ENCODE data around the gene GAGE13.
A peak's percentile ranks its signal among the peaks of the same experiment; 100 is the strongest.
"Not testable (repeated sequence)": the region's sequence is repeated elsewhere in the genome, so short reads cannot be mapped to it uniquely, and the experiment has no call there.

Gene GAGE13, protein sequence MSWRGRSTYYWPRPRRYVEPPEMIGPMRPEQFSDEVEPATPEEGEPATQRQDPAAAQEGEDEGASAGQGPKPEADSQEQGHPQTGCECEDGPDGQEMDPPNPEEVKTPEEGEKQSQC

DNA sequence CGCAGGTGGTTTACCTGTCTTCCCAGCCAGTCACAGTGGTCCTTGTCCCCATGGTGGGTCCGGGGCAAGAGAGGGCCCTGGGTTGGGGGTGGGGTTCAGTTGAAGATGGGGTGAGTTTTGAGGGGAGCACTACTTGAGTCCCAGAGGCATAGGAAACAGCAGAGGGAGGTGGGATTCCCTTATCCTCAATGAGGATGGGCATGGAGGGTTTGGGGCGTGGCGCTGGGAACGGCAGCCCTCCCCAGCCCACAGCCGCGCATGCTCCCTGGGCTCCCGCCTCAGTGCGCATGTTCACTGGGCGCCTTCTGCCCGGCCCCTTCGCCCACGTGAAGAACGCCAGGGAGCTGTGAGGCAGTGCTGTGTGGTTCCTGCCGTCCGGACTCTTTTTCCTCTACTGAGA, at the start of gene GAGE13:
GAGE13 (plus strand) TSS at position 301 of the 400 bp plus-strand sequence. CDS start 1,156 bp downstream, outside the sequence.
- not testable (repeated sequence) for DNase-seq (ENCODE audit: low spot score)

DNA sequence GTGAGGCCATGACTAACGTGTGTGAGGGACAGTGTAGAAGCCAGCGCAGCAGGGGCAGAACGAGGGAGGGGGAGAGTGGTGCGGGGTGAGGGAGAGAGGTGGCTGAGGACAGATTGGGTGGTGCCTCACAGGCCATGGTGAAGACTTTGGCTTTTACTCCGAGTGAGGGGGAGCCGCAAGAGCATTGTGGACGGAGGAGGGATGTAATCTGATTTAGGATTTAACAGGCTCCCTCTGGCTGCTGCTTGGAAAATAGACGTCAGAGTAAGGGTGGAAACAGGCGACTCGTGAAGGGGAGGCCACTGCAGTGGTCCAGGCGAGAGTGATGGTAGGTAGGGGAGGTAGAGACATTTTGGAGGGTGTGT, 48.8 kb upstream of the GAGE13 start:
- DNase-seq (ENCODE audit: low spot score): no peak

DNA sequence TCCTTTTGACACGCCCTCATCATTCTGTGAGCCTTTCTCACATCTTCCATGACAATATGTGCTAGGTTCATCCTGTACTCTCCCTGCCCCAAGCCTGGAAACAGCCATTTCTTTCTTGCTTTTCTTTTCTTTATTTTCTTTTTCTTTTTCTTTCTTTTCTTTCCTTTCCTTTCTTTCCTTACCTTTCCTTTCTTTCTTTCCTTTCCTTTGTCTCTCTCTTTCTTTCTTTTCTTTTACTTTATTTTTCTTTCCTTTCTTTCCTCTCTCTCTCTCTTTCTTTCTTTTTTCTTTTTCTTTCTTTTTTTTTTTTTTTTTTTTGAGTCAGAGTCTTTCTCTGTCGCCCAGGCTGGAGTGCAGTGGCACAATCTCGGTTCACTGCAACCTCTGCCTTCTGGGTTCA, 47.2 kb upstream of the GAGE13 start:
- no peak for DNase-seq (ENCODE audit: low spot score)

DNA sequence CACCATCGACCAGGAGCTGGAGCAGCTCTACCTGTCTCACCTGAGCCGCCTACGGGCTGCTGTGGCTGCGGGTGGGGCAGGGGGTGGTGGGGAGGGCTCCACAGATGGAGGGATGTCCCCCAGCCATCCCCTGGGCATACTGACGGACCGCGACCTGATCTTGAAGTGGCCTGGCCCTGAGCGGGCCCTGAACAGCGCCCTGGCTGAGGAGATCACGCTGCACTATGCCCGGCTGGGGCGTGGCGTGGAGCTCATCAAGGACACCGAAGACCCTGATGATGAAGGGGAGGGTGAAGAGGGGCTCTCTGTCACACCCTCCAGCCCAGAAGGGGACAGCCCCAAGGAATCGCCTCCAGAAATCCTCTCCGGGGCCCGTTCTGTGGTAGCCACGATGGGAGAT, 45.2 kb upstream of the GAGE13 start:
- DNase-seq (ENCODE audit: low spot score): no peak

DNA sequence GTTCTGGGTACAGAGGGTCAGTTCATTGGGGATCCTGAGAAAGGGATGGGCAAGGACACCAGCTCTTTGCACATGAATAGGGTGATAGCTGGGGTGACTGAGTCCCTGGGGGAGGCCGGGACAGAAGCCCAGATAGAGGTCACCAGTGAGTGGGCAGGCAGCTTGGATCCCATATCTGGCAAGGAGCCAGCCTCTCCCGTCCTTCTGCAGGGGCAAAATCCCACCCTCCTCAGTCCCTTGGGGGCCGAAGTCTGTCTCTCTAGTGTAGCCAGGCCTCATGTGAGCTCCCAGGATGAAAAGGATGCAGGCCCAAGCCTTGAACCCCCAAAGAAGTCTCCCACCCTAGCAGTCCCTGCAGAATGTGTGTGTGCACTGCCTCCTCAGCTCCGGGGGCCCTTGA, 44.8 kb upstream of the GAGE13 start:
- DNase-seq (ENCODE audit: low spot score): no peak

DNA sequence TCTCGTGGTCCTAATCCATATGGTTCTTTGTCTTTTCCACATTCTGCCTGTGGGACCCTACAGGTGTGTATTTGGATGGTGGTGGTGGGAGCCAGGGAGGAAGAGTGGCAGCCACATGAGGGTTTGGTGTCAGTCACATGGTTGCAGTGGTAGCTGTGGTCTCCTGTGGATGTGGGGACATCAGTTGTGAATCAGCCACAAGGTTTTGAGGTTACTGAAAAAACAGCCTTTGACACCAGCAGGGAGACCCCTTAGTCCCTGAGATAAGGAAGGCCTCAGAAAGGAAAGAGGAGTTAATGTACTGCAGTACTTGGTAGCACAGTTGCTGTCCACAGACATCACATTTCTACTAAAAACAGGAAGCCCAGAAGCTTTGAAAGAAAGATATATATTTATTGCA, 43.7 kb upstream of the GAGE13 start:
- no peak for DNase-seq (ENCODE audit: low spot score)

DNA sequence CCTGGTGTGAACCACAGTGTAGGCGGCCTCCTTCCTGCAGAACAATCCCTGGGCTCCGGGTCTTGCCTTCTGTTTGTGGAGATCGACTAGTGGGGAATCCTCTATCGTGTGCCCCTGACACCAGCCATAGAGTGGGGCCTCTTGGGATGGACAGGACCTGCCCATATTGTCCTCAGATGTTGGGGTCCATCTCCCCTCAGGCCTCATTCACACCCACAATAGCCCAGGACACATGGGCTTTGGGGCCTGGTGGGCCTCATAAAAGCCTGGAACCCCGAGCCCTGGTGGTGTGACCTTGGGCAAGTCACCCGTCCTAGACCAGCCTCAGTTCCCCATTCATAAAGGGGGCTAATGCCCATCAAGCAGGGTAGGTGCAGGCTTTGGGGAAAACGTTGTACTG, 41.2 kb upstream of the GAGE13 start:
- DNase-seq (ENCODE audit: low spot score): no peak

- DNase-seq (ENCODE audit: low spot score): peak; percentile 69
Observed at GRCh38 chrX:49291615-49292337, 39.6 kb upstream of the GAGE13 start.

GRCh38 chrX:49292400-49293362, 38.7 kb upstream of the GAGE13 start:
- no peak for DNase-seq (ENCODE audit: low spot score)

GRCh38 chrX:49299293-49299692, 32.1 kb upstream of the GAGE13 start:
- DNase-seq (ENCODE audit: low spot score): not testable (repeated sequence)

DNA sequence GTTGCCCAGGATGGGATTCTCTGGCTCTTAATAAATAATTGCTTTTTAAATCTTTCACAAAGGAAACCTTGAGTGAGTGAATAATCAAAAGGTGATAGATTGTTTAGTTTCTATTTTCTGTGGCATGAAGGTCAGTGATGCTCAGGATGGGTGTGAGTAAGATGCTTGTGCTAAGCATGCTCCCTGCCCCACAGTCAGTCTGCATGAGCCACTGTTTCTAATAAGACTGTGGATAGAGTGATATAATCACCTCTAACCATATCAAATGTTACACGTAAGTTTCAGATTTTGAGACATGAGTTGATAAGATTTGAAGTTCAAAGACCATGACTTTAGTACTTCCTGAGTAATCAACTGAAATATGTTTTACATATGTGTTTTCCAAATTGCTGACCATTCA, 30.7 kb upstream of the GAGE13 start:
- DNase-seq (ENCODE audit: low spot score): no peak

GRCh38 chrX:49303346-49303745, 28.0 kb upstream of the GAGE13 start, which contains the start of gene GAGE10:
Gene GAGE10 (plus strand): TSS chrX:49303646. CDS start chrX:49304860, 1,214 bp downstream.
- no peak for DNase-seq (ENCODE audit: low spot score)

GRCh38 chrX:49307775-49308174, 23.6 kb upstream of the GAGE13 start:
- not testable (repeated sequence) for DNase-seq (ENCODE audit: low spot score)

- peak; percentile 29 for DNase-seq (ENCODE audit: low spot score)
Observed at GRCh38 chrX:49308604-49309269, 22.6 kb upstream of the GAGE13 start.

DNA sequence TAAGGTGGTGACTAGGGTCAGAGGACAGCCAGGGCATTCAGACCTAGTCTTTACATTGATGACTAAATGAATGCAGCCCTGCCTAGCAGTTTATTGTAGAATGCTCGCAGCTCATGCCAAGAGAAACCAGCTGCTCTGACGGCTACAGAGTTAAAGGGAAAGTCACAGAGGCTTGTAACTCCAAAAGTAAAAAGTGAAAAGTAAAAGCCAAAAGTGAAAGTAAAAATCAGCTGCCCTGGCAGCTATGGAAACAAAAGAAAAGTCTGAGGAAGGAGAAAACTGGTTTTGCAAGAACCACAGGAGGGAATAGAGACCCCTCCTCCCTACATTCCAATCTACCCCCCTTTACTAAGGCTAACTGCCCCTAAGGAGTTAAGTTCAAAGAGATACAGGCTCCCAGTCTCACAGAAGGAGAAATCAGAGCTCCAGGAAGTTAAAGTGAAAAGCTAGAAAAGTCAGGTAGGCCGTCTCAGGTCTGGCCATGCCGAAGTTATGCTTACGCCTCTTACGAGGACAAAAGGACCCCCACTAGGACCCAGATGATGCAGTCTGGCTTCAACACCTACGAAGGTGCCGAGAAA, 21.9 kb upstream of the GAGE13 start:
- peak; percentile 18 for DNase-seq (ENCODE audit: low spot score)

DNA sequence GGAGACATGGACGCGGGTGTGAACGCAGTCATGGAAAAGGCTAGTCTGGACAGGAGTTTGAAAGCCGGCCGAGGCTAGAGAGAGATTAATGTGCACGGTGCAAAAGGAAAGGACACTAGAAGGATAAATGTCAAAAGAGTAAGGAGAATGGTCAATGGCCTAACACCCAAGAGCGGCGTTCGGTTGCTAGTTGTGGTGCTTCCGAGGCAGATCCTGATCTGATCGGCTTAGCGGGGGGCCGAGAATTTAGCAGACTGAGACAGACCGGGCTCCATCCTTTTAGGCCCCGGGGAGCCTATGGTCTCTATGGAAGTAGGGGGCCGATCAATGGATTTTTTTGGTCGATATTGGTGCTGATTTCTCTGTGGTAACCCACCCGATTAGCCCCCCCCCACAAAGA, 21.0 kb upstream of the GAGE13 start:
- no peak for DNase-seq (ENCODE audit: low spot score)

GRCh38 chrX:49312176-49312575, 19.2 kb upstream of the GAGE13 start:
- no peak for DNase-seq (ENCODE audit: low spot score)

DNA sequence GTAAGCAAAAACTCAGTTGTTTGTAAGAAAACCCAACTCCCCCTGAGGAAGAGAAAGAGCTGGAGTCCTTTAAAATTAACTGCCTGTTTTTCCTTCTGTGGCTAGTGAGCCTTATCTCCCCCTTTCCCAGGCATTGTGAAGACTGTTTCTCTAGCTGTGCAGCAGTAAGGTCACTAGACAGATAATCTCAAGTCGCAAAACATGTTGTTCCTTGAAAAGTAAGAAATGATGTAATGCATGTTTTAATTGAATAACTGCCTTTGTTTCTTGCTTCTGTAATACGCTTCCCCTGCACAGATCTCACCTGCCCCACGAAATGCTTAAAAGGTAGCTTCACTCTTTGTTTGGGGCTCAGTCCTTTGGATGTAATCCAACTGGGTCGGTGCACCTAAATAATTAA, 15.3 kb upstream of the GAGE13 start:
- DNase-seq (ENCODE audit: low spot score): no peak

DNA sequence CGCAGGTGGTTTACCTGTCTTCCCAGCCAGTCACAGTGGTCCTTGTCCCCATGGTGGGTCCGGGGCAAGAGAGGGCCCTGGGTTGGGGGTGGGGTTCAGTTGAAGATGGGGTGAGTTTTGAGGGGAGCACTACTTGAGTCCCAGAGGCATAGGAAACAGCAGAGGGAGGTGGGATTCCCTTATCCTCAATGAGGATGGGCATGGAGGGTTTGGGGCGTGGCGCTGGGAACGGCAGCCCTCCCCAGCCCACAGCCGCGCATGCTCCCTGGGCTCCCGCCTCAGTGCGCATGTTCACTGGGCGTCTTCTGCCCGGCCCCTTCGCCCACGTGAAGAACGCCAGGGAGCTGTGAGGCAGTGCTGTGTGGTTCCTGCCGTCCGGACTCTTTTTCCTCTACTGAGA, 9.6 kb upstream of the GAGE13 start, which contains the start of gene GAGE12J:
GAGE12J (plus strand) TSS at position 301 of the 400 bp plus-strand sequence. CDS start 1,157 bp downstream, outside the sequence.
- DNase-seq (ENCODE audit: low spot score): not testable (repeated sequence)

DNA sequence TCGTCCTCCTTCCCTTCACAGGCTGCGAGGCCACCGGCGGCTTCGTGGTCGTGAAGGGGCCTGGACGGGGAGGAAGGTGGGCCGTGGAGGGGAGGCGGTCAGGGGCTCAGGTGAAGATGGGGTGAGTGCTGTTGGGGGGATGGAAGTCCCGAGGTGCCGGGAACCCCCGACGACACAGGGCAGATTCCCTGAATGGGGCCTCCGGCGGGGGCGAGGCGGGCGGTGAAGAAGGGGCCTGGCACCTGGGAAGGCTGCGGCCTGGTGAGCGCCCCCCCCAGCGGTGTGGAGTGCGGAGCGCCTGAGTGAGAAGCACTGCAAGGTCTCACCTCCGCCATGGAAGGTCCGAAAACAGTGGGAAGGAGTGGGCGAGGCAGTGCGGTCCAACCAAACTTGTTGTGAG, 9.1 kb upstream of the GAGE13 start:
- not testable (repeated sequence) for DNase-seq (ENCODE audit: low spot score)

GRCh38 chrX:49323735-49324134, 7.6 kb upstream of the GAGE13 start:
- DNase-seq (ENCODE audit: low spot score): not testable (repeated sequence)

GRCh38 chrX:49330421-49330820, 961 bp upstream of the GAGE13 start:
- DNase-seq (ENCODE audit: low spot score): not testable (repeated sequence)

Measured in CD4-positive, alpha-beta T cell treated with Interleukin-15 for 4 hours (primary cell).